Type B pancreatic cell (in vitro differentiated cells): ENCODE measurements around the gene EIF1AD. TPM values are rescaled to one million over a fixed set of nuclear protein-coding genes. Genes with fewer than 3 reads are reported as not detected.

Source experiments
- DNase-seq: peaks from one replicate; pipeline ENCODE4 v3.0.0; 2021; ENCODE audit warnings: mixed read lengths; ENCODE audit not compliant: unreplicated experiment; ENCODE audit errors: extremely low spot score
- H3K27ac Mint-ChIP-seq: 2 replicates; pipeline ENCODE4 v1.8.0; 2021; ENCODE audit warnings: mild to moderate bottlenecking, mixed read lengths
- H3K27me3 Mint-ChIP-seq: 2 replicates; pipeline ENCODE4 v1.8.0; 2021; ENCODE audit warnings: mixed read lengths
- H3K36me3 Mint-ChIP-seq: 2 replicates; pipeline ENCODE4 v1.8.0; 2021; ENCODE audit warnings: mixed read lengths
- H3K4me1 Mint-ChIP-seq: one replicate; pipeline ENCODE4 v1.8.0; 2021; ENCODE audit warnings: mixed read lengths; ENCODE audit not compliant: unreplicated experiment
- H3K4me3 Mint-ChIP-seq: 2 replicates; pipeline ENCODE4 v1.8.0; 2021; ENCODE audit warnings: mild to moderate bottlenecking, mixed read lengths
- H3K9me3 Mint-ChIP-seq: 2 replicates; pipeline ENCODE4 v1.8.0; 2021; ENCODE audit warnings: mixed read lengths
- CTCF ChIP-seq: fragments of 200-600 bp; sonication (generic); conservative IDR thresholded peaks from 2 replicates; pipeline ENCODE4 v1.5.0; 2021; ENCODE audit warnings: antibody characterized with exemption, mild to moderate bottlenecking
- total RNA-seq: library from RNA; stranded (reverse); gene quantifications from 2 replicates; pipeline ENCODE4 v1.2.1, GENCODE V29; 2021; ENCODE audit warnings: low replicate concordance

The EIF1AD gene
- total RNA-seq, 1 donor from 2014 or later, result 44.8 TPM

GRCh38 chr11:65981972-65982823 is 19.8 kb downstream of the EIF1AD start:
- no peaks in the 10 kb centered on the region for H3K36me3 Mint-ChIP-seq
- DNase-seq, result no peak
- H3K27me3 Mint-ChIP-seq, result no peaks in the 10 kb centered on the region
- TF ChIP-seq CTCF, result no peak
- no peaks in the 10 kb centered on the region for H3K9me3 Mint-ChIP-seq
- H3K27ac Mint-ChIP-seq, result no peak overlapping the region
- no peak overlapping the region for H3K4me3 Mint-ChIP-seq
- no peaks in the 10 kb centered on the region for H3K4me1 Mint-ChIP-seq

GRCh38 chr11:65981101-65981740 is 20.7 kb downstream of the EIF1AD start:
- Mint-ChIP-seq H3K27ac (no peak overlapping the region), H3K4me3 (no peak overlapping the region), H3K4me1 (no peaks in the 10 kb centered on the region), H3K36me3 (no peaks in the 10 kb centered on the region), H3K27me3 (no peaks in the 10 kb centered on the region), H3K9me3 (no peaks in the 10 kb centered on the region)
- DNase-seq, result no peak
- TF ChIP-seq CTCF, result no peak

GRCh38 chr11:65979261-65979759 is 22.6 kb downstream of the EIF1AD start:
- no peak overlapping the region for H3K4me3 Mint-ChIP-seq
- DNase-seq, result no peak
- H3K36me3 Mint-ChIP-seq, result peaks cover 5% of the 10 kb centered on the region
- H3K27ac Mint-ChIP-seq, result no peak overlapping the region
- TF ChIP-seq CTCF, result no peak
- H3K9me3 Mint-ChIP-seq, result no peaks in the 10 kb centered on the region
- H3K27me3 Mint-ChIP-seq, result no peaks in the 10 kb centered on the region
- no peaks in the 10 kb centered on the region for H3K4me1 Mint-ChIP-seq

GRCh38 chr11:65978391-65979238 is 23.3 kb downstream of the EIF1AD start:
- peaks cover 8% of the 10 kb centered on the region for H3K36me3 Mint-ChIP-seq
- DNase-seq, result no peak
- H3K4me3 Mint-ChIP-seq, result no peak overlapping the region
- H3K9me3 Mint-ChIP-seq, result no peaks in the 10 kb centered on the region
- H3K27me3 Mint-ChIP-seq, result no peaks in the 10 kb centered on the region
- H3K4me1 Mint-ChIP-seq, result no peaks in the 10 kb centered on the region
- no peak overlapping the region for H3K27ac Mint-ChIP-seq
- no peak for TF ChIP-seq CTCF

GRCh38 chr11:65977621-65978390 is 24.2 kb downstream of the EIF1AD start:
- DNase-seq, result no peak
- TF ChIP-seq CTCF, result no peak
- Mint-ChIP-seq H3K36me3 (peaks cover 13% of the 10 kb centered on the region), H3K27ac (no peak overlapping the region), H3K9me3 (no peaks in the 10 kb centered on the region), H3K27me3 (no peaks in the 10 kb centered on the region), H3K4me1 (no peaks in the 10 kb centered on the region), H3K4me3 (no peak overlapping the region)
